HG03139 (cell line): ENCODE measurements around the gene PRKAG2.

ENCODE experiments used
- ATAC-seq: cut with Tn5 transposase; IDR thresholded peaks from one replicate; pipeline ENCODE4 v1.9.1; 2021; ENCODE audit not compliant: unreplicated experiment

PRKAG2 gene

GRCh38 chr7:151821226-151821625 is 55.7 kb downstream of the PRKAG2 start:
- ATAC-seq, result no peak

DNA sequence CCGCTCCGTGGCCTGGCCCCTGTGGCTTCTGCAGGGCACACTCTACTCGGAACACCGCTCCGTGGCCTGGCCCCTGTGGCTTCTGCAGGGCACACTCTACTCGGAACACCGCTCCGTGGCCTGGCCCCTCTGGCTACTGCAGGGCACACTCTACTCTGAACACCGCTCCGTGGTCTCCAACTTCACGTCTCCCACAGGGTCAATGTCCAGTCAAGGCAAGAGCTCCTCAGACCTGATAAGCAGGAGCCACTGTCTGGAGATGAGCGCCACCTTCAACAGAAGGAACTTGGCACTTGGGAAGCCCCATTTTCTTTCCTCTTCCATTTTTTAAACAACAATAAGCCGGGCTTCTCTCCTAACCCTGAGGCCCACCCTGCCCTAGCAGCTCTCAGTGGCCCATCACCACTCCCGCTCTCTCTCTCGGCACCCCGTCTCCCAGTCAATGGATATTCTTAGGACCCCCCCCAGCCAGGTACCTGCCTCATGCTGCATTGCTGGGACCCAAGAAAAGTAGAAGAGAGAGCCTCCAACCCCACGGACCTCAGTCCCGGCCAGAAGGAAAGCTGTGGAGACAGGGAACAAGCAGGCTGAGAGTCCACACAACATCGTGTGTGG is 56.3 kb downstream of the PRKAG2 start:
- ATAC-seq, result no peak

- no peak for ATAC-seq
Observed at GRCh38 chr7:151819866-151820265, 57.0 kb downstream of the PRKAG2 start.

GRCh38 chr7:151818674-151819519 is 58.0 kb downstream of the PRKAG2 start:
- no peak for ATAC-seq

DNA sequence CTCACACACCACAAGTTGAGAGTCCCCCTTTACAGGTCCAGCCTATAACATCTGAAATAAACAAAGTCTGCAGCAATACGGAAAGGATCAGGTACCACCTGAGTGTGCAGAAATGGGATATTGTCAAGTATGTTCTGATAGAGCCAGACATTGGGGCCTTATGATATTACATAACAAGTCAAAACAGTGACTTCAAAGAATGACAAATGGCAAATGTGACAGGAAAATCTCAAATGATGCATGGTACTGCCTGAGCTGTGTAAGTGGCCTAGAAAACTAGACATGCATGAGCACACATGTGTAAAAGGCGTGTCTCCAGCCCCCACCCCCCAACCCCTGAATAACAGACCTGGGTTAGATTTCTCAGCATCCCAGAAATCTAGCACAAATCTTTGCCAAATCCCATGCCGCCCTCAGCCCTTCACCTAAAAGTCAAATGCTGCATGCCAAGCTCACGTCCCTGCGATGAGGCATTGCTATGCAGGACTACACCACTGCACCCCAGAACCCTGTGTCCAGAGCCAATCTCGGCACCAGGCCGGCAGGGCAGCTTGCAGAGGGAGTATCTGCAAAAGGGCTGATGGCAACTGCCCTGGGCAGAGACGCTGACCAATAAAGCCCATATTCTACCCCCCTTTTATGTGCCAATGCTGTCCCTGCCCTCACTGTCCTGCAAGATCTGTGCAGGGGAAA is 58.8 kb downstream of the PRKAG2 start:
- no peak for ATAC-seq

GRCh38 chr7:151817315-151817690 is 59.6 kb downstream of the PRKAG2 start:
- no peak for ATAC-seq

DNA sequence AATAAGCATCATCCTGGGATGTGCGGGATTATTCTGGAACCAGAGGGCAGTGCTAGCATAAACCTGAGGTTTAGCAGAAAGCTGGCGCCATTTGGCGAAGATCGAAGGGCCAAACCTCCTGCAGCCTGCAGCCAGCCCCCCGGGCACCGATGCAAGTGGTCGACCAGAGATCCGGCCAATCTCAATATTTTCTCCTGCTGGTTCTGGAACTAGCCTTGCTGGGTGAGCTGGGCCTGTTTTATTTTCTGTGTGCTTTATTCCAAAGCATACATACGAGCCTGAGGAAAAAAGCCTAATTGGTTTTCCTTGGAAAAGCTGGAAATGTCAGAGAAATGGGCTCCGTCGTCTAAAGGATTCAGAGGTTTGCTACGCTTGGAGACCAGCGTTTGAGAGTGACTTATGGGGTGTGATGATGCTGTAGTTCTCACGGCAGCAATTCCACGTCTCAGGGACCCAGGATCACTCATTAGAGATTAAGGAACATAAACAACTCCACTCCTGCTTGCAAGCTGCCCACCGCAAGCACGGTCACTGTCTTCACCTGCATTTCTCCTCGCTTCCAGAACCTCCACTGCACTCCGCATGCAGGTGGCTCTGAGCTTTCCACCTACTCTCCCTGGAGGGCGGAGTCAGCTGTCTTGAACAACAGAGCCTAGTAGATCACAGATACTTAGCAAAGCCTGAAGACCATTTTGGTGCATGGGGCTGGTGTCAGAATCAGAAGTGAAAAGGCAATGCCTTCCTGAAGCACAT is 60.2 kb downstream of the PRKAG2 start:
- no peak for ATAC-seq

- ATAC-seq, result no peak
Observed at GRCh38 chr7:151815419-151815818, 61.5 kb downstream of the PRKAG2 start.

DNA sequence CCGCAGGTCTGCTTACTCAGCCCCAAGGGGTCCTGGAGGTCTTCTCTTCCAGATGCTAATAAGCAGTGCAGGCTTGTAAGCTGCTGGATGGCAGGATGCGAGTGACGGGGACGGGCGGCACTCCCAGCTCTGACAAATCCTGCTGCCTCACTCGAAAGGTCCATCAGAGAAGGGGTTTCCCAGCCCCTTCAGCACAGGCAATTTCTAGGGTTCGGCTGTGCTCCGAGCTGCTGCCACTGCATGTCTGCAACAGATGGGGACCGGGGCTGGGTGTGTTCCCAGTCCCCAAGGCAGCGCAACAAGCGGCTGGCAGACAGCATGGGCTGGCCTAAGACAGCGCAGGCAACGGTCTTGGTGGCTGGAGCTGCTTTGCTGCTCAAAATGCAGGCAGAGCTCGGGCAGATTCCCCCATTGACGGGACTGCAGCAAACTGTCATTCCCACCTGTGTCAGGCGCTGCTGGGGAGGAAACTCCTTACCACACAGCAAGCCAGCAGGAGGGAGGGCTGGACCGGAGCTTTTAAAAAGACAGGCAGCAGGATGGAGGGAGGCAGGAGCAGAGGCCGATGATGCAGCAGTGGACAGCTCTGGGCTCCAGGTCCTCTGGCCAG is 62.4 kb downstream of the PRKAG2 start:
- ATAC-seq, result no peak

DNA sequence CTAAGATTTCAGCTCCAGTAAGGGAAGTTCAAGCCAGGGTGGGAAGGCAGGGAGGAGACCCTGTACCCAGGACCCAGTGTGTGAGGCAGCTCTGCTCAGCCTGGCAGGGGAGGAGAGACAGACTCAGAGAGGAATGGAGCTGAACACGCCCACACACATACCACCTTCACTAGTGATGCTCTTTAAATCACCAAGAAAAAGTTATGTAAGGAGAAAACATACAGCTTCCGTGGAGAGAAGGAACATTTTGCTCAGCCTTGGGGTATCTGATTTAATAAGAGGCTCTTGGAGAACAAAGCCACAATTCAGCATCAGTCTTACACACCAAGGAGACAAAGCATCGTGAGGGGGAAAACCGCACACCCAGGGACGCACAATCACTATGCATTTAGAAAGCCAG is 62.9 kb downstream of the PRKAG2 start:
- ATAC-seq, result no peak

DNA sequence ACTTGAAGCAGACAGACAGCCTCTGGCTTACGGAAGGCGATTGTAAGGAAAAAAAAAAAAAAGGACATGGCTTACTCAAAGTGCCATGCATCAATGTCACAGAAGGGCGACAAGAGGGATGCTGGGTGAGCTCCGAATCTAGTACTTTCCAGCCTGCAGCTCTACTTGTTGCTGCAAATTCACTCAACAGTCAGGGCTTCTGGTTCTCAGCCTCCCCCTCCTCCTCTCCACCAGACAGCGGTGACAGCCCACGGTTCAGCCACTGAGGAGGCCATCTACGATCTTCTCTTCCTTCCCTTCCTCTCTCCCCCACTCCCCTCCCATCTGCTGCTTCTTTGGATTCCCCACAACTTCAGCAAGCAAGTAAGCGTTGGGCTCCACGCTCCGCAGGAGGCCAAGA is 63.5 kb downstream of the PRKAG2 start:
- no peak for ATAC-seq

- ATAC-seq, result no peak
Observed at GRCh38 chr7:151812967-151813366, 63.9 kb downstream of the PRKAG2 start.

- ATAC-seq, result no peak
Observed at GRCh38 chr7:151810441-151811232, 66.3 kb downstream of the PRKAG2 start.

GRCh38 chr7:151809864-151810170 is 67.1 kb downstream of the PRKAG2 start:
- ATAC-seq, result no peak

DNA sequence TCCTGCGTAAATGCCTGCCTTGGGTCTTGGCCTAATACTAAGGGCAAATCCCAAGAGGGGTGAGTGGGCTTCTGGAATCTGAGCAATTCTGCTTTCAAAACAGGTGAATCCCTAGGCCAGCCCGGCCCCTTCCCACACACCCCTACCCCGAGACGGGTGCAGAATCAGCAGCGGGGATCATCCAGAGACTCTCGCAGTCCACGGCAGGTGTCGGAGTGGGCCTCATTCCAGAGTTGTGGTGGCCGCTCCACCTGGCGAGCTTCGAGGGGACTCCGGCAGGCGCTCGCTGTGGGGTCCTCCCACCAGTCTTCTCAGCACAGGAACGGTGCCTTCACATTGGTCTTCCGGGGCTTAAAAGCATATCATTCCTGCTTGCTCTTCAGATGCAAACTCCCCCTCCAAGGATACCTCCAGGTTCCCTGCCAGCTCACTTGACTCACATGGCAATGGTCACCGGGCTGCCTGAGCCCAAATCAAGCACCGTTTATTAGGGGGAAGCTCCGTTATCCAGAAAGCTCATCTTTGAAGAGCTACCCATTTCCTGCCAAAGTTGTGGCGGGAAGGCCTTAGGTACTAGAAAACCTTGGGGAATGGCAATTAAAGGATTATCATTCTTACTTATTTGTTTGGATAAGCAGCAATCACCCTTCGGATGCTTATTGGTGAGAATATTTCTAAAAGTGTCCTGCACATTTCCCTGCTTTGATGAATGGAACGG is 67.6 kb downstream of the PRKAG2 start:
- ATAC-seq, result no peak

GRCh38 chr7:151808400-151809145 is 68.3 kb downstream of the PRKAG2 start:
- ATAC-seq, result no peak

GRCh38 chr7:151807846-151808245 is 69.1 kb downstream of the PRKAG2 start:
- no peak for ATAC-seq

- ATAC-seq, result no peak
Observed at GRCh38 chr7:151806952-151807775, 69.8 kb downstream of the PRKAG2 start.
